NCI-H526 (cell line): Measurements from ENCODE around the gene PDE8A.
"Not testable (repeated sequence)": the region's sequence is repeated elsewhere in the genome, so short reads cannot be mapped to it uniquely, and the experiment has no call there.

Source experiments
- DNase-seq, 2 experiments: peaks; one replicate each; lab custom pipeline; 2025; lab: John Stamatoyannopoulos, UW

PDE8A gene

DNA sequence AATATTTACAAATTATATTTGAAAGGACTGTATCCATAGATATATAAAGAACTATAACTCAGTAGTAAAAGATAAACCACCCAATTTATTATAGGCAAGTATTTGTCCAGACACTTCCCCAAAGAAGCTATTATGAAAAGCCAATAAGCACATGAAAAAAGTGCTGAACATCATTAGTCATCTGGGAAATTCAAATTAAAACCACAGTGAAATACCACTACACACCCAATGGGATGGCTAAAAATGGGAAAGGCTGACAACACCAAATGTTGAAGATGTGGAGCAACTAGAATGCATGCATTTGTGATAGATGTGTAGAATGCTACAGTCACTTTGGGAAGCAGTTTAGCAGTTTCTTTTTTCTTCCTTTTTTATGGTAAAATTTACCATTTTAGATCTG, 147.0 kb downstream of the PDE8A start:
- DNase-seq, result no peak

GRCh38 chr15:85129881-85130280, 148.2 kb downstream of the PDE8A start:
- DNase-seq, result no peak

DNA sequence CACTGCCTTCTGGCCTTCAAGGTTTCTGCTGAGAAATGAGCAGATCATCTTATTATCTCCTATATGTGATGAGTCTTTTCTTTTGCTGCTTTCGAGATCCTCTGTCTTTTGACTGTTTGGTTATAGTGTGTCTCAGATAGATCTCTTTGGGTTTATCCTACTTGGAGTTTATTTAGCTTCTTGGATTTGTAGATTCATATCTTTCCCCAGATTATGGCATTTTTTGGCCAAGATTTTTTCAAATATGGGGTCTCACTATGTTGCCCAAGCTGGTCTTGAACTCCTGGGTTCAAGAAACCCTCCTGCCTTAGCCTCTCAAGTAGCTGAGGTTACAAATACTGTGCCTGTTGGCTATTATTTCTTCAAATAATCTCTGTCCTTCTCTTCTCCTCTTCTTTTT, 150.3 kb downstream of the PDE8A start:
- DNase-seq, result no peak

- no peak for DNase-seq
These were observed 152.1 kb downstream of the PDE8A start for GRCh38 chr15:85133709-85134108.

- DNase-seq, result peak in 1 of 2 experiments; percentile 70
These were observed 156.0 kb downstream of the PDE8A start for GRCh38 chr15:85137489-85138168.

- no peak for DNase-seq
These were observed 157.7 kb downstream of the PDE8A start for GRCh38 chr15:85139391-85139790.

GRCh38 chr15:85141726-85142125, 160.1 kb downstream of the PDE8A start:
- no peak for DNase-seq

- DNase-seq, result no peak
These were observed 160.7 kb downstream of the PDE8A start for GRCh38 chr15:85142312-85142711.

DNA sequence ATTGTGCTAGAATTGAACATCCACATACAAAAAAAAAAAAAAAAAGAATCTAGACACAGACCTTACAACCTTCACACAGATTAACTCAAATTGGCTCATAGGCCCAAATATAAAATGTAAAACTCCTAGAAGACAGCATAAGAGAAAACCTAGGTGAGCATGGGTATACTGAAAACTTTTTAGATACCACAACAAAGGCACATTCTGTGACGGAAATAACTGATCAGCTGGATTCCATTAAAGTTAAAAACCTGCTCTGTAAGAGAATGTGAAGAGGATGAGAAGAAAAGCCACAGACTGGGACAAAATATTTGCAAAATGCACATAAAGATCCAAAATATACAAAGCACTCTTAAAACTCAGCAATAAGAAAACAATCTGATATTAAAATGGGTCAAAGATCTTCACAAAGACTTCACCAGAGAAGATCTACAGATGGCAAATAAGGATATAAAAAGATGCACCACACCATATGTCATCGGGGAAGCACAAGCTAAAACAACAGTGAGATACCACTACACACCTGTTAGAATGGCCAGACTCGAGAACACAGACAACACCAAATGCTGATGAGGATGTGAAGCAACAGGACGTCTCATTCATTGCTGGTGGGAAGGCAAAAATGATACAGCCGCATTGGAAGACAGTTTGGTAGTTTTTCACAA, 167.9 kb downstream of the PDE8A start:
- DNase-seq, result no peak

DNA sequence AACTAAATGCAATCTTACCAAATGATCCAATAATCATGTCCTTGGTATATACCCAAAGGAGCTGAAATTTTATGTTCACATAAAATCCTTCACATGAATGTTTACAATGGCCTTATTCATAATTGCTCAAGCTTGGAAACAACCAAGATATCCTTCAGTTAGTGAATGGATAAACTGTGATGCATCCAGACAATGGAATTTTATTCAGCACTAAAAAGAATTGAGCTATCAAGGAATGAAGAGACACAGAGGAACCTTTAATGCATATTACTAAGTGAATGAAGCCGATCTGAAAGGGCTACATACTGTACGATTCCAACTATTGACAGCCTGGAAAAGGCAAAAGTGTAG, 168.4 kb downstream of the PDE8A start:
- DNase-seq, result no peak

- no peak for DNase-seq
These were observed 169.5 kb downstream of the PDE8A start for GRCh38 chr15:85151145-85151544.

DNA sequence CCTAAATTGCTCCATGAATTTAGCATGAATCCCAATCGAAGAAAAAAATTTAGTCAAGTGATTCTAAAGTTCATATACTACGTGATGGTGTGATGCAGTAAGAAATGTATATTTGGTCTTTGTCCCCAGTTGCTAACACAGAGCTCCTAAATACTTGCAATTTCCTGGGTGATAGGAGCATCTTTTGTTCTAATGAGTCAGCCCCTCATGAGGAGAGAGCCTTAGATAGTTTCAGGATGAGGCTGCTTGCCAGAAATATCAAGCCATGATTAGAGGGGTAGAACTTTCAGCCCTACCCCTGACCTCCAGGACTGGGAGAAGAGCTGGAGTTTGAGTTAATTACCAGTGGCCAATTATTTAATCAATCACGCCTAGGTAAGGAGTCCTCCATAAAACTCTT, 170.2 kb downstream of the PDE8A start:
- DNase-seq, result no peak

DNA sequence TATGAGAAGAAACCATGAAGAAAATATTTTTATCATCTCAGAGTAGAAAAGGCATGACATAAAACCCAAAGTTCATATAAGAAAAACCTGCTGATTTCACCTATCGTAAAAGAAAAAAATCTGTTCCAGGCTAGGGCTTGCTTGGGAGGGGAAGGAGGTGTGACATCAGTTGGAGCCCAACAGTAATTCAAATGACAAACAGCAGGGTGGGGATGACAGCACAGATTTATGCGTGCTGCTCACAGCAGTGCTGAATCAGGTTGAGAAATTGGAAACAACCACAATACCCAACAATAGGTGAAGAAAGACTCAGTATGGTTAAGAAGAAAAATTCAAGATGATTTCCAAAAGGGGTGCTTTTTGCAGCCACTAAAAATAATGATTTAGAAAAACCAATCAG, 172.4 kb downstream of the PDE8A start:
- DNase-seq, result no peak

DNA sequence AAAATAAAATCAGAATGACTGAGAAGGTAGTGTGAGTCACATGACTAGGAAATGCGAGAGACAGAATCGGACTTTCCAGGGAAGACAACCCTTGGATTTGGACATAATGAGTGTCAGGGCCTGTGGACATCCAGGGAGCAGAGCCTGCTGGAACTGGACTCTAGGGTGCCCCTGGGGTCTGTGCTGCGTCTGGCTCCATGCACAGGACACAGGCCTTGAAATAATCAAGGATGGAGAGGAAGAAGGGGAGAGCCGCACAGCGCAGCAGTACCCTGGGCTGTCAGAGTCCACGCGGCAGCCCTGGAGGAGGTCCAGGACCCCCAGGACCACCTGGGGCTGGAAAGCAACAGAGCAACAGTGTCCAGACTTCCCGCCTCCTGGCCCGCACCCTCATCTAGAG, 173.7 kb downstream of the PDE8A start:
- DNase-seq, result no peak

GRCh38 chr15:85155857-85156256, 174.2 kb downstream of the PDE8A start:
- DNase-seq, result no peak

GRCh38 chr15:85157344-85157743, 175.7 kb downstream of the PDE8A start:
- DNase-seq, result no peak

DNA sequence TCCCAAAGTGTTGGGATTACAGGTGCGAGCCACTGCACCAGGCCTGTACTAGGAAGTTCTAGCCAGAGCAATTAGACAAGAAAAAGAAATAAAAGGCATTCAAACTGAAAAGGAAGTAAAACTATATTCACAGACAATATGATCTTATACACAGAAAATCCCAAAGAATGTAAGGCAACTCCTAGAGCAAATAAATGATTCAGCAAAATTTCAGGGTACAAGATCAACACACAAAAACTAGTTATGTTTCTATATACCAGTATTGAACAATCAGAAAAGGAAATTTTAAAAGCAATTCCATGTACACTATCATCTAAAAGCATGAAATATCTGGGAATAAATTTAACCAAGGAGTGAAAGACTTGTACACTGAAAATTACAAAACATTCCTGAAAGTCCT, 180.6 kb downstream of the PDE8A start:
- DNase-seq, result no peak

GRCh38 chr15:85164841-85165466, 183.3 kb downstream of the PDE8A start:
- peak in 1 of 2 experiments; percentile 9 for DNase-seq

DNA sequence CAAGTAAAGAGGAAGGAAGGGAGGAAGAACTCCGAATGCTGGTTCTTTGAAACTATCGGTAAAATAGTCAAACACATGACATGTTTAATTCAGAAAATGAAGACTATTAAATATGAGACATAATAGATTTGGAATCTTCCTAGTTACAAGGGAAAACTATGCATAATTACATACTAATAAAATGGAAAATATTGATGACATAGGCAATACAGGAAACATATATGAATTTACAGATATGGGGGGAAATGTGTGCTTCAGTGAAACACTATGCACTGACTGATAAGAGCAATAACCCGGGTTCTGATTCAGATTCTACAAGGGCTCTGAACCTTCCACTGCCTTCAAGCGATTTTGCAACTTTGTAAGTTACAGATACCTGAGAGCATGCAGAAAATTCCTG, 185.9 kb downstream of the PDE8A start:
- no peak for DNase-seq

DNA sequence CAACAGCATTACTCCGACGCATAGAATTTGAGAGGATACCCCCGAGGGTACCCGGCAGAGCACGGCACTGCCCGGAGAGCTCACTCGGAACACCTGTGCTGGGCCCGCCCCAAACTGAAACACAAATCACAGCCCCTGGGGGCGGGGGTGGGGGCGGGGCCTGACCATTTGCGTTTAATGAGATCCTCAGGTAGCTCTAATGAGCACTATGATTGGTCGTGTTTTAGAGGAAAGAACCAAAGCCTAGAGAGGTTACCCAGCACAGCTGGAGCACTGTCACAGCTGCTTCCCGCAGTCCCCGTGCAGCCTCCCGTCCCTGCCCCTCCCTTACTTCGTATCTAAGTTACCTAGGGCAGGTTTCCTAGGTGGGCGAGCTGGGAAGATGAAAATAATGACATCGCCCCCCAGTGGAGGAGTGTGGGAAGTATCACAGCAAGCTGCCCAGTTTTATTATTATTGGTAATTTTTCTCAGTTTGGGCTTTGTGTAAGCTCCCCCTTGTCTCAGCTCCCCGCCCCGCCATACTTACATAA, 187.1 kb downstream of the PDE8A start:
- peak; percentile 57 to 76 for DNase-seq

DNA sequence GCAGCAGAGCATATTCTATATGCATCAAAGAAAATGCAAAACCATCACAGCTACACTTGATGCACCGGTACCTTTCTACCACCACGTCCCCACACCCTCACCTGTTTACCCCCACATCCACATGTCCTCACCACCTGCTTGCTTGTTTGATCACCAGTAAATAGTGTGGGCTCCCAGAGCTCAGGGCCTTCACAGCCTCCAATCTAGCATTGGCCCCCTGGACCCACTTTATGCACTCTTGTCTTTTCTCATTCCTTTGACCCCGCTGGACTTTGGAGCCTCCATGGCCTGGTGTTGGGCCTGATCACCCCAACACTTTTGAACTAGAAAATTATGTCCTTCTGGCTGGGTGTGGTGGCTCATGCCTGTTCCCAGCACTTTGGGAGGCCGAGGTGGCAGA, 190.1 kb downstream of the PDE8A start:
- no peak for DNase-seq

- DNase-seq, result no peak
These were observed 191.3 kb downstream of the PDE8A start for GRCh38 chr15:85172846-85173490.

- DNase-seq, result not testable (repeated sequence)
These were observed 192.0 kb downstream of the PDE8A start for GRCh38 chr15:85173630-85174029.
